ENCODE measurements around the gene MAGEB17.
"Not testable (repeated sequence)": the region's sequence is repeated elsewhere in the genome, so short reads cannot be mapped to it uniquely, and the experiment has no call there.

DNA sequence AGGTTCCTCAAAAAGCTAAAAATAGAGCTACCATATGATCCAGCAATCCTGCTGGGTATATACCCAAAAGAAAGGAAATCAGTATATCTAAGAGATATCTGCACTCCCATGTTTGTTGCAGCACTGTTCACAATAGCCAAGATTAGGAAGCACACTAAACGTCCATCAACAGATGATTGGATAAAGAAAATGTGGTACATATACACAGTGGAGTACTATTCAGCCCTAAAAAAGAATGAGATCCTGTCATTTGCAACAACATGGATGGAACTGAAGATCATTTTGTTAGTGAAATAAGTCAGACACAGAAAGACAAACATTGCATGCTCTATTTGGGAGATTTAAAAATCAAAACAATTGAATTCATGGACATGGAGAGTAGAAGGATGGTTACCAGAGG lies 22.2 kb upstream of the MAGEB17 start:
- TF ChIP-seq, protein P1, sequence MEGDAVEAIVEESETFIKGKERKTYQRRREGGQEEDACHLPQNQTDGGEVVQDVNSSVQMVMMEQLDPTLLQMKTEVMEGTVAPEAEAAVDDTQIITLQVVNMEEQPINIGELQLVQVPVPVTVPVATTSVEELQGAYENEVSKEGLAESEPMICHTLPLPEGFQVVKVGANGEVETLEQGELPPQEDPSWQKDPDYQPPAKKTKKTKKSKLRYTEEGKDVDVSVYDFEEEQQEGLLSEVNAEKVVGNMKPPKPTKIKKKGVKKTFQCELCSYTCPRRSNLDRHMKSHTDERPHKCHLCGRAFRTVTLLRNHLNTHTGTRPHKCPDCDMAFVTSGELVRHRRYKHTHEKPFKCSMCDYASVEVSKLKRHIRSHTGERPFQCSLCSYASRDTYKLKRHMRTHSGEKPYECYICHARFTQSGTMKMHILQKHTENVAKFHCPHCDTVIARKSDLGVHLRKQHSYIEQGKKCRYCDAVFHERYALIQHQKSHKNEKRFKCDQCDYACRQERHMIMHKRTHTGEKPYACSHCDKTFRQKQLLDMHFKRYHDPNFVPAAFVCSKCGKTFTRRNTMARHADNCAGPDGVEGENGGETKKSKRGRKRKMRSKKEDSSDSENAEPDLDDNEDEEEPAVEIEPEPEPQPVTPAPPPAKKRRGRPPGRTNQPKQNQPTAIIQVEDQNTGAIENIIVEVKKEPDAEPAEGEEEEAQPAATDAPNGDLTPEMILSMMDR (IDR thresholded peaks at IDR 0.05) = not testable (repeated sequence)
- not testable (repeated sequence) for TF ChIP-seq ZFX (IDR thresholded peaks at IDR 0.05; ENCODE audit: borderline replicate concordance)
